ENCODE data around the gene SPTSSA.
"Not testable (repeated sequence)": the region's sequence is repeated elsewhere in the genome, so short reads cannot be mapped to it uniquely, and the experiment has no call there.

Gene SPTSSA

GRCh38 chr14:34462132-34462893 is at the start of gene SPTSSA:
Gene SPTSSA, minus strand, starts transcription at chr14:34462240. Its CDS starts 33 bp downstream, at chr14:34462207.
- peak; percentile 81 for DNase-seq

GRCh38 chr14:34507884-34508283 is 45.8 kb upstream of the SPTSSA start:
- no peak for DNase-seq

- no peak for DNase-seq
Observed at GRCh38 chr14:34507459-34507858, 45.4 kb upstream of the SPTSSA start.

- DNase-seq = not testable (repeated sequence)
Observed at GRCh38 chr14:34505124-34505491, 43.1 kb upstream of the SPTSSA start.

- DNase-seq = not testable (repeated sequence)
Observed at GRCh38 chr14:34504027-34504426, 42.0 kb upstream of the SPTSSA start.

- DNase-seq = no peak
Observed at GRCh38 chr14:34502545-34503225, 40.6 kb upstream of the SPTSSA start.

- DNase-seq = no peak
Observed at GRCh38 chr14:34502001-34502400, 40.0 kb upstream of the SPTSSA start.

- DNase-seq = no peak
Observed at GRCh38 chr14:34501004-34501580, 39.1 kb upstream of the SPTSSA start.

GRCh38 chr14:34498684-34499412 is 36.8 kb upstream of the SPTSSA start:
- no peak for DNase-seq

- no peak for DNase-seq
Observed at GRCh38 chr14:34496679-34497513, 34.9 kb upstream of the SPTSSA start.

GRCh38 chr14:34496007-34496678 is 34.1 kb upstream of the SPTSSA start:
- DNase-seq = no peak

- no peak for DNase-seq
Observed at GRCh38 chr14:34489324-34489723, 27.3 kb upstream of the SPTSSA start.

GRCh38 chr14:34488528-34488927 is 26.5 kb upstream of the SPTSSA start:
- DNase-seq = no peak

- DNase-seq = no peak
Observed at GRCh38 chr14:34484726-34485125, 22.7 kb upstream of the SPTSSA start.

- DNase-seq = no peak
Observed at GRCh38 chr14:34482463-34482862, 20.4 kb upstream of the SPTSSA start.

GRCh38 chr14:34479694-34480093 is 17.7 kb upstream of the SPTSSA start:
- no peak for DNase-seq

- DNase-seq = no peak
Observed at GRCh38 chr14:34478261-34478660, 16.2 kb upstream of the SPTSSA start.

GRCh38 chr14:34476036-34476435 is 14.0 kb upstream of the SPTSSA start:
- not testable (repeated sequence) for DNase-seq

- no peak for DNase-seq
Observed at GRCh38 chr14:34475163-34475562, 13.1 kb upstream of the SPTSSA start.

GRCh38 chr14:34474187-34474679 is 12.2 kb upstream of the SPTSSA start:
- no peak for DNase-seq

- no peak for DNase-seq
Observed at GRCh38 chr14:34472706-34473279, 10.8 kb upstream of the SPTSSA start.

All from activated CD4-positive, alpha-beta T cell treated with anti-CD3 and anti-CD28 coated beads, Interleukin-2, amount 50 U/mL, for 1 hour (primary cell).